OCI-LY1 (cell line): ENCODE measurements around the gene ABHD3.
A peak's percentile ranks its signal among the peaks of the same experiment; 100 is the strongest.

Experiments
- H2AFZ ChIP-seq: fragments of 200-600 bp; sonication (generic), shearing (Covaris generic); 2 replicates; pipeline ENCODE4 v1.6.0; 2014; ENCODE audit warnings: antibody characterized with exemption, mild to moderate bottlenecking, low read length
- H3F3A ChIP-seq: fragments of 200-600 bp; sonication (generic), shearing (Covaris generic); 2 replicates; pipeline ENCODE4 v1.6.0; 2014; ENCODE audit warnings: mild to moderate bottlenecking, antibody characterized with exemption, low read length, moderate library complexity; ENCODE audit not compliant: insufficient read depth
- H3K27ac ChIP-seq: fragments of 200-600 bp; sonication (generic); 2 replicates; pipeline ENCODE4 v1.5.1; 2014; ENCODE audit warnings: low read length, mixed run types, mild to moderate bottlenecking, low read depth; ENCODE audit not compliant: poor library complexity, severe bottlenecking
- H3K27me3 ChIP-seq: fragments of 200-600 bp; sonication (generic); 2 replicates; pipeline ENCODE4 v1.6.0; 2014; ENCODE audit warnings: antibody characterized with exemption, mild to moderate bottlenecking, low read length, moderate library complexity; ENCODE audit not compliant: insufficient read depth
- H3K36me3 ChIP-seq: fragments of 200-600 bp; sonication (generic); 2 replicates; pipeline ENCODE4 v1.6.1; 2014; ENCODE audit warnings: mild to moderate bottlenecking, antibody characterized with exemption, low read length, moderate library complexity, mixed read lengths; ENCODE audit not compliant: insufficient read depth
- H3K4me1 ChIP-seq: fragments of 200-600 bp; sonication (generic); 2 replicates; pipeline ENCODE4 v1.5.1; 2014; ENCODE audit warnings: mild to moderate bottlenecking, low read length, moderate library complexity; ENCODE audit not compliant: insufficient read depth, severe bottlenecking
- H3K4me2 ChIP-seq: fragments of 200-600 bp; sonication (generic), shearing (Covaris generic); 2 replicates; pipeline ENCODE4 v1.6.1; 2014; ENCODE audit warnings: low read length
- H3K4me3 ChIP-seq: fragments of 200-600 bp; sonication (generic); 2 replicates; pipeline ENCODE4 v1.5.1; 2014; ENCODE audit warnings: low read length, low read depth, mild to moderate bottlenecking, mixed read lengths; ENCODE audit not compliant: poor library complexity, severe bottlenecking
- H3K79me2 ChIP-seq: fragments of 200-600 bp; shearing (Covaris generic); 2 replicates; pipeline ENCODE4 v1.6.1; 2016; ENCODE audit warnings: mixed run types, low read length, mixed read lengths; ENCODE audit not compliant: insufficient read depth
- H3K9ac ChIP-seq: fragments of 200-600 bp; sonication (generic), shearing (Covaris generic); 2 replicates; pipeline ENCODE4 v1.6.1; 2014; ENCODE audit warnings: mild to moderate bottlenecking, low read length, mixed read lengths
- H3K9me2 ChIP-seq: fragments of 200-600 bp; sonication (generic), shearing (Covaris generic); 2 replicates; pipeline ENCODE4 v1.6.1; 2014; ENCODE audit warnings: low read depth, mild to moderate bottlenecking, low read length, mixed read lengths
- H3K9me3 ChIP-seq: fragments of 200-600 bp; shearing (Covaris generic); 2 replicates; pipeline ENCODE4 v1.6.1; 2014; ENCODE audit warnings: low read length, mixed read lengths
- H4K20me1 ChIP-seq: fragments of 200-600 bp; sonication (generic), shearing (Covaris generic); 2 replicates; pipeline ENCODE4 v1.6.0; 2016; ENCODE audit warnings: mild to moderate bottlenecking, low read length; ENCODE audit not compliant: insufficient read depth
- EZH2 ChIP-seq: fragments of 200-600 bp; sonication (generic), shearing (Covaris generic); IDR thresholded peaks from 2 replicates; pipeline ENCODE4 v1.8.0; 2017; ENCODE audit warnings: borderline replicate concordance, mixed run types, mild to moderate bottlenecking, antibody characterized with exemption, low read length, moderate library complexity, mixed read lengths
- TF ChIP-seq, protein P1 (sequence below): fragments of 200-600 bp; sonication (generic), shearing (Covaris generic); IDR thresholded peaks from 2 replicates; pipeline ENCODE4 v1.5.1; 2017; ENCODE audit warnings: mild to moderate bottlenecking, antibody characterized with exemption, low read length, moderate library complexity, mixed read lengths

Gene ABHD3

DNA sequence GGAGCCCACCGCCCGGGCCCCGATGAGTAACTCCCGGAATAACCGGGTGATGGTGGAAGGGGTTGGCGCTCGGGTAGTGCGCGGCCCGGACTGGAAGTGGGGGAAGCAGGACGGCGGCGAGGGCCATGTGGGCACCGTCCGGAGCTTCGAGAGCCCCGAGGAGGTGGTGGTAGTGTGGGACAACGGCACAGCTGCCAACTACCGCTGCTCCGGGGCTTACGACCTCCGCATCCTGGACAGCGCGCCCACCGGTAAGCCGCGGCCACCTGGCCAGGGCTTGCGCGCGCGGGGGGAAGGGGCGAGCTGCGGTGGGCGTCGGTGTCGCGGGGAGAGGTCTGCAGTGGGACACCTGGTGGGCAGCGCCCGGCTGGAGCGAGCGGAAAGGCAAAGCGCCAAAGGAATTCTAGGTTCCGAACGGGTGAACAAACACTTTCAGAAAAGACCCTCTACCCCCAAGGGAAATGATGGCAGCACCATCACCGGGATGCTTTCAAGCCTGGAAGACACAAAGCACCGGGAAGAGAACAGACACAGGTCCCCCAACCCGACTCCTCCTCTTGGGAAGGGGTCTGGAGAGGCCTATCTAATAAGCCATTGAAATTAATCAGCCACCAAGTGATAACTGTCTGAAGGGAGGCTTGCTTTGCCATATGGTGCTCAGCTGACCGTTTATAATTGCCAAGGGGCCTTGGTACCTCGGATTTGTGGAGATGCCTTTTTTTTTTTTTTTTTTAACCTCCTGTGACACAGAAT lies 37.2 kb upstream of the ABHD3 start:
- H3K4me1 ChIP-seq = peaks cover 51% of the 10 kb centered on the region
- peaks cover 5% of the 10 kb centered on the region; the same call in 1 of the 2 replicates for H3F3A ChIP-seq
- no peaks in the 10 kb centered on the region for H3K36me3 ChIP-seq
- H2AFZ ChIP-seq = no peak overlapping the region
- H3K9me2 ChIP-seq = no peaks in the 10 kb centered on the region
- H3K9me3 ChIP-seq = no peaks in the 10 kb centered on the region
- H4K20me1 ChIP-seq = no peaks in the 10 kb centered on the region
- H3K9ac ChIP-seq = peak overlapping the region; percentile 91
- H3K79me2 ChIP-seq = peaks cover 54% of the 10 kb centered on the region
- H3K4me3 ChIP-seq = peak overlapping the region; percentile 82
- H3K27me3 ChIP-seq = no peaks in the 10 kb centered on the region
- H3K4me2 ChIP-seq = peak overlapping the region; percentile 96
- TF ChIP-seq, protein P1, sequence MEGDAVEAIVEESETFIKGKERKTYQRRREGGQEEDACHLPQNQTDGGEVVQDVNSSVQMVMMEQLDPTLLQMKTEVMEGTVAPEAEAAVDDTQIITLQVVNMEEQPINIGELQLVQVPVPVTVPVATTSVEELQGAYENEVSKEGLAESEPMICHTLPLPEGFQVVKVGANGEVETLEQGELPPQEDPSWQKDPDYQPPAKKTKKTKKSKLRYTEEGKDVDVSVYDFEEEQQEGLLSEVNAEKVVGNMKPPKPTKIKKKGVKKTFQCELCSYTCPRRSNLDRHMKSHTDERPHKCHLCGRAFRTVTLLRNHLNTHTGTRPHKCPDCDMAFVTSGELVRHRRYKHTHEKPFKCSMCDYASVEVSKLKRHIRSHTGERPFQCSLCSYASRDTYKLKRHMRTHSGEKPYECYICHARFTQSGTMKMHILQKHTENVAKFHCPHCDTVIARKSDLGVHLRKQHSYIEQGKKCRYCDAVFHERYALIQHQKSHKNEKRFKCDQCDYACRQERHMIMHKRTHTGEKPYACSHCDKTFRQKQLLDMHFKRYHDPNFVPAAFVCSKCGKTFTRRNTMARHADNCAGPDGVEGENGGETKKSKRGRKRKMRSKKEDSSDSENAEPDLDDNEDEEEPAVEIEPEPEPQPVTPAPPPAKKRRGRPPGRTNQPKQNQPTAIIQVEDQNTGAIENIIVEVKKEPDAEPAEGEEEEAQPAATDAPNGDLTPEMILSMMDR = no peak; the same call in 1 of the 2 replicates
- TF ChIP-seq EZH2 = no peak
- H3K27ac ChIP-seq = peak overlapping the region; percentile 25

DNA sequence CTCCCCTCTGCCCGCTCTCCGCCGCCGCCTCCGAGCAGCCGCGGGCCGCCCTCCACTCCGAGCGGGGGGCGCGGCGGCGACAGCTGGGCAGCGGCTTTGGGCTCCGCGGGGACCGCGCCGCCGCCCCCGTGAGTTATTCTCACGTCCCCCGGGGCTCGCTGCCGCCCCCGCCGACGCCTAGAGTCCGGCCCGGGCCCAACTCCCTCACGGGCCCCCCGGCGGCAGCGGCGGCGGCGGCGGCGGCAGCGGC lies 36.7 kb upstream of the ABHD3 start:
- Histone ChIP-seq H4K20me1 (no peaks in the 10 kb centered on the region), H3K36me3 (no peaks in the 10 kb centered on the region), H3K27me3 (no peaks in the 10 kb centered on the region), H2AFZ (no peak overlapping the region), H3K4me2 (peak overlapping the region; percentile 96), H3K9me2 (no peaks in the 10 kb centered on the region), H3K79me2 (peaks cover 49% of the 10 kb centered on the region), H3F3A (peaks cover 5% of the 10 kb centered on the region; the same call in 1 of the 2 replicates), H3K4me3 (peak overlapping the region; percentile 82), H3K9me3 (no peaks in the 10 kb centered on the region), H3K4me1 (peaks cover 46% of the 10 kb centered on the region), H3K9ac (peak overlapping the region; percentile 91), H3K27ac (peak overlapping the region; percentile 91)
- no peak for TF ChIP-seq EZH2
- TF ChIP-seq, protein P1 = no peak

DNA sequence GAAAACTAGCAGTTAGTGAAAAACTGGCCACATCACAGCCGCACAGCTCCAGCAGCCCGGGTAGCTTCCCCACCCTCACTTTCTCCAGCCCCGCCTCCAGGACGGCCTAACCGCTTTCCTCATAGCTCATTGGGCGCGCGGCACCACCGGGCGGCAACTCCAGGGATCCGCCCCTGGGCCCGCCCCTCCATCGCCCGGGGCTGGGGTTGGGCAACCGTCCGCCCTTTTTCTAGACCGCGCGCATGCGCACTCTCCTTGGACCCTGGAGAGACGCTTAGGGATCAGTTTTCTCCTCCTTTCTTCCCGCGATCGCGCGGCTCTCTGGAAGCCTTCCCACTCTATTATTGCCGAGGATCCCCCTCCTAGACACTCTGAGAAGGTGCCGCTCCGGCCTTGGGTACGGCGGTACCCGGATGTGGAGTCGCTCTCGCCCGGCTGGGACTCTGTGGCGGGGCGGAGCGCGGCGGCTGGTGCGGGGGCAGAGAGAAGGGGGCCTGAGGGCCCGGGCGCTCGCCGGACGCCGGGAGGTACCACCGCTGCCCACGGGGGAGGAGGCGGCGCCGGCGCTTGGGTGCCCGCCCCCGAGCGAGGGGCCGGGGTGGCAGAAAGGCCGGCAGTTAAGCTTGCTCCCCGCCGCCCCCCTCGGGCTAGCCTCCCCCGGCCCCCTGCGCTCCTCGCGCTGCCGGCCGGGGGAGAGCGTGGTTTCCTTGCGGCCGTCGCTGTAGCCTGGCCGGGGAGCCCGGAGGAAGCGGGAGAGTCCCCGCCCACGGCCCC lies 36.2 kb upstream of the ABHD3 start, which contains the start of gene MIB1:
Gene MIB1 (plus strand): TSS at position 255 of the 774 bp plus-strand sequence. CDS start 792 bp downstream, outside the sequence.
- peak within 1 kb of the TSS; percentile 39 for H2AFZ ChIP-seq
- no peaks in the 10 kb centered on the region for H3K9me2 ChIP-seq
- TF ChIP-seq, protein P1 = no peak
- TF ChIP-seq EZH2 = no peak
- peaks cover 41% of the 10 kb centered on the region for H3K4me1 ChIP-seq
- H4K20me1 ChIP-seq = no peaks in the 10 kb centered on the region
- H3K4me2 ChIP-seq = peak within 1 kb of the TSS; percentile 96
- H3K27ac ChIP-seq = peak within 1 kb of the TSS; percentile 91
- peaks cover 5% of the 10 kb centered on the region; the same call in 1 of the 2 replicates for H3F3A ChIP-seq
- no peaks in the 10 kb centered on the region; the same call in 1 of the 2 replicates for H3K36me3 ChIP-seq
- no peaks in the 10 kb centered on the region for H3K9me3 ChIP-seq
- H3K9ac ChIP-seq = peak within 1 kb of the TSS; percentile 91
- peaks cover 44% of the 10 kb centered on the region for H3K79me2 ChIP-seq
- H3K27me3 ChIP-seq = no peaks in the 10 kb centered on the region
- H3K4me3 ChIP-seq = peak within 1 kb of the TSS; percentile 82
